Vagina (tissue), 2 donors: ENCODE measurements around the gene TOGARAM1. TPM values are rescaled to one million over a fixed set of nuclear protein-coding genes. Genes with fewer than 3 reads are reported as not detected.

Source experiments
- DNase-seq, 2 donors: peaks; one replicate each; pipeline ENCODE4 v3.0.0-alpha.2; 2017; ENCODE audit errors: extremely low spot score in 2 of 2
- H3K27ac ChIP-seq: fragments of 200-600 bp; sonication (generic); one replicate; pipeline ENCODE4 v1.5.1; 2019
- H3K27me3 ChIP-seq: fragments of 200-600 bp; sonication (generic); one replicate; pipeline ENCODE4 v1.5.1; 2019
- H3K36me3 ChIP-seq, 2 donors: fragments of 200-600 bp; sonication (generic); one replicate each; pipeline ENCODE4 v1.5.1; 2017 to 2019
- H3K4me1 ChIP-seq: fragments of 200-600 bp; sonication (generic); one replicate; pipeline ENCODE4 v1.5.1; 2019
- H3K4me3 ChIP-seq, 2 donors: fragments of 200-600 bp; sonication (generic); 1 replicate in 1 of 2; 2 replicates in 1 of 2; pipeline ENCODE4 v1.5.1; 2016 to 2019
- H3K9me3 ChIP-seq: fragments of 200-600 bp; sonication (generic); one replicate; pipeline ENCODE4 v1.5.1; 2019
- POLR2A ChIP-seq, 2 donors: fragments of 450-650 bp; IDR thresholded peaks; one replicate each; pipeline ENCODE4 v1.6.1; 2017; ENCODE audit warnings: antibody characterized with exemption in 2 of 2, mild to moderate bottlenecking in 2 of 2, moderate library complexity in 2 of 2
- POLR2AphosphoS5 ChIP-seq, 2 donors: sonication (generic); formaldehyde crosslinking; IDR thresholded peaks; one replicate each; pipeline ENCODE4 v1.9.0; 2017; ENCODE audit warnings: antibody characterized with exemption in 2 of 2, mild to moderate bottlenecking in 2 of 2, low read depth in 1 of 2; ENCODE audit not compliant: insufficient read depth in 1 of 2
- intact Hi-C: fragments of 100-400 bp; cut with DNase I; formaldehyde crosslinking; loops from one replicate; pipeline ENCODE4 v1.15.1; 2023
- total RNA-seq: library from RNA; depleted of rRNA; stranded (reverse); fragments of >200 nt; gene quantifications from one replicate; pipeline ENCODE4 v1.2.3, GENCODE V29; 2016
- TF ChIP-seq, protein P1 (sequence below), 3 experiments: fragments of 450-650 bp in 2 of 3; fragments of 200-600 bp in 1 of 3; sonication (generic) in 1 of 3; IDR thresholded peaks; one replicate each; pipeline ENCODE4 v1.5.1; 2017 to 2019; ENCODE audit warnings: antibody characterized with exemption in 3 of 3, mild to moderate bottlenecking in 2 of 3, moderate library complexity in 2 of 3

Gene TOGARAM1
- total RNA-seq, 1 donor from 2014 or later = 13.0 TPM

- TF ChIP-seq, protein P1, sequence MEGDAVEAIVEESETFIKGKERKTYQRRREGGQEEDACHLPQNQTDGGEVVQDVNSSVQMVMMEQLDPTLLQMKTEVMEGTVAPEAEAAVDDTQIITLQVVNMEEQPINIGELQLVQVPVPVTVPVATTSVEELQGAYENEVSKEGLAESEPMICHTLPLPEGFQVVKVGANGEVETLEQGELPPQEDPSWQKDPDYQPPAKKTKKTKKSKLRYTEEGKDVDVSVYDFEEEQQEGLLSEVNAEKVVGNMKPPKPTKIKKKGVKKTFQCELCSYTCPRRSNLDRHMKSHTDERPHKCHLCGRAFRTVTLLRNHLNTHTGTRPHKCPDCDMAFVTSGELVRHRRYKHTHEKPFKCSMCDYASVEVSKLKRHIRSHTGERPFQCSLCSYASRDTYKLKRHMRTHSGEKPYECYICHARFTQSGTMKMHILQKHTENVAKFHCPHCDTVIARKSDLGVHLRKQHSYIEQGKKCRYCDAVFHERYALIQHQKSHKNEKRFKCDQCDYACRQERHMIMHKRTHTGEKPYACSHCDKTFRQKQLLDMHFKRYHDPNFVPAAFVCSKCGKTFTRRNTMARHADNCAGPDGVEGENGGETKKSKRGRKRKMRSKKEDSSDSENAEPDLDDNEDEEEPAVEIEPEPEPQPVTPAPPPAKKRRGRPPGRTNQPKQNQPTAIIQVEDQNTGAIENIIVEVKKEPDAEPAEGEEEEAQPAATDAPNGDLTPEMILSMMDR (IDR thresholded peaks at IDR 0.05) = no peak
- TF ChIP-seq POLR2A (IDR thresholded peaks at IDR 0.05) (no peak), POLR2AphosphoS5 (IDR thresholded peaks at IDR 0.05; ENCODE audit: insufficient read depth in 1 of 2, low read depth in 1 of 2) (no peak)
- no peak for DNase-seq
- Histone ChIP-seq H3K9me3 (no peaks in the 10 kb centered on the region), H3K36me3 (no peaks in the 10 kb centered on the region), H3K4me1 (peaks cover 63% of the 10 kb centered on the region), H3K27ac (peak overlapping the region; percentile 90), H3K27me3 (no peaks in the 10 kb centered on the region), H3K4me3 (peak overlapping the region; percentile 86 to 90)
- intact Hi-C loops = no loop called here
Measured at GRCh38 chr14:44961151-44961553, 838 bp upstream of the TOGARAM1 start.

GRCh38 chr14:44962334-44963043, 499 bp downstream of the TOGARAM1 start:
- intact Hi-C loops = loop anchor here (1.0 kb wide), 1 partner anchor 65 kb away; a partner anchor contains a TSS
- peak overlapping the region; percentile 83 for H3K27ac ChIP-seq
- H3K4me3 ChIP-seq = peak overlapping the region; percentile 86 to 90
- TF ChIP-seq, protein P1 (IDR thresholded peaks at IDR 0.05) = no peak
- peak in 1 of 2 donors; percentile 16 for TF ChIP-seq POLR2A (IDR thresholded peaks at IDR 0.05)
- DNase-seq = peak in 1 of 2 donors; percentile 90
- no peaks in the 10 kb centered on the region for H3K9me3 ChIP-seq
- no peaks in the 10 kb centered on the region for H3K27me3 ChIP-seq
- H3K4me1 ChIP-seq = peaks cover 77% of the 10 kb centered on the region
- H3K36me3 ChIP-seq = no peaks in the 10 kb centered on the region

DNA sequence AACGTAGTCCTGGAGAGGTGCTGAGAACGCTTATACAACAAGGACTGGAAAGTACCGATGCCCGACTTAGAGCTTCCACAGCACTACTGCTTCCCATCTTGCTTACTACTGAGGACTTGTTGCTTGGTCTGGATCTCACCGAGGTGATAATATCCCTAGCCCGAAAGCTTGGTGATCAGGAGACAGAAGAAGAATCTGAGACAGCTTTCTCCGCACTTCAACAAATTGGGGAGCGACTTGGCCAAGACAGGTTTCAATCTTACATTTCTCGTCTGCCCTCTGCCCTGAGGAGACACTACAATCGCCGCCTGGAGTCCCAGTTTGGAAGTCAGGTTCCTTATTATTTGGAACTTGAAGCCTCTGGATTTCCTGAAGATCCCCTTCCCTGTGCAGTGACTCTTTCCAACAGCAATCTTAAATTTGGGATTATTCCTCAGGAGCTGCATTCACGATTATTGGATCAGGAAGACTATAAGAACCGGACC, 1.1 kb downstream of the TOGARAM1 start:
- Histone ChIP-seq H3K4me3 (peak overlapping the region; percentile 86 to 90), H3K9me3 (no peaks in the 10 kb centered on the region), H3K27me3 (no peaks in the 10 kb centered on the region), H3K36me3 (no peaks in the 10 kb centered on the region), H3K27ac (peak overlapping the region; percentile 83), H3K4me1 (peaks cover 78% of the 10 kb centered on the region)
- TF ChIP-seq, protein P1 (IDR thresholded peaks at IDR 0.05) = no peak
- TF ChIP-seq POLR2A (IDR thresholded peaks at IDR 0.05) (no peak), POLR2AphosphoS5 (IDR thresholded peaks at IDR 0.05; ENCODE audit: insufficient read depth in 1 of 2, low read depth in 1 of 2) (no peak)
- intact Hi-C loops = no loop called here
- no peak for DNase-seq

DNA sequence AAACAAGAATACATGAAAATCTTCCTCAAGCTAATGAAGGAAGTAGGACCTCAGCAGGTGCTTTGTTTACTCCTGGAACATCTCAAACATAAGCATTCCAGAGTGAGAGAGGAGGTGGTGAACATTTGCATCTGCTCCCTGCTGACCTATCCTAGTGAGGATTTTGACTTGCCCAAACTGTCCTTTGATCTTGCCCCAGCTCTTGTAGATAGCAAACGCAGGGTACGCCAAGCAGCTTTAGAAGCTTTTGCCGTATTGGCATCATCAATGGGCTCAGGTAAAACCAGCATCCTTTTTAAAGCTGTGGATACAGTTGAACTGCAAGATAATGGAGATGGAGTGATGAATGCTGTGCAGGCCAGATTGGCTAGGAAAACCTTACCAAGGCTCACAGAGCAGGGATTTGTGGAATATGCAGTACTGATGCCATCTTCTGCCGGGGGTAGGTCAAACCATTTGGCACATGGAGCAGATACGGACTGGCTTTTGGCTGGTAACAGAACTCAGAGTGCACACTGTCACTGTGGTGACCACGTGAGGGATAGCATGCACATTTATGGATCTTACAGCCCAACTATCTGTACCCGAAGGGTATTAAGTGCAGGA, 1.9 kb downstream of the TOGARAM1 start:
- H3K27me3 ChIP-seq = no peaks in the 10 kb centered on the region
- intact Hi-C loops = no loop called here
- DNase-seq = no peak
- H3K9me3 ChIP-seq = no peaks in the 10 kb centered on the region
- H3K4me1 ChIP-seq = peaks cover 82% of the 10 kb centered on the region
- TF ChIP-seq, protein P1 (IDR thresholded peaks at IDR 0.05) = no peak
- no peak for TF ChIP-seq POLR2A (IDR thresholded peaks at IDR 0.05)
- no peak for TF ChIP-seq POLR2AphosphoS5 (IDR thresholded peaks at IDR 0.05; ENCODE audit: insufficient read depth in 1 of 2, low read depth in 1 of 2)
- H3K36me3 ChIP-seq = no peaks in the 10 kb centered on the region
- H3K27ac ChIP-seq = no peak overlapping the region
- peak overlapping the region; percentile 86 to 90 for H3K4me3 ChIP-seq
